GM12865 (cell line): Measurements from ENCODE around the gene TDRD10.

Experiments
- DNase-seq: peaks from one replicate; pipeline ENCODE4 v3.0.0; 2010; ENCODE audit warnings: low read depth
- H3K4me3 ChIP-seq: 2 replicates; pipeline ENCODE4 v1.5.1; 2011; ENCODE audit warnings: mild to moderate bottlenecking, low read depth, low read length, control low read depth
- TF ChIP-seq, protein P1 (sequence below): IDR thresholded peaks from 2 replicates; pipeline ENCODE4 v1.5.1; 2011; ENCODE audit warnings: low read length, control low read depth, low read depth, inconsistent platforms; ENCODE audit not compliant: insufficient read depth; ENCODE audit errors: missing control alignments

The TDRD10 gene

DNA sequence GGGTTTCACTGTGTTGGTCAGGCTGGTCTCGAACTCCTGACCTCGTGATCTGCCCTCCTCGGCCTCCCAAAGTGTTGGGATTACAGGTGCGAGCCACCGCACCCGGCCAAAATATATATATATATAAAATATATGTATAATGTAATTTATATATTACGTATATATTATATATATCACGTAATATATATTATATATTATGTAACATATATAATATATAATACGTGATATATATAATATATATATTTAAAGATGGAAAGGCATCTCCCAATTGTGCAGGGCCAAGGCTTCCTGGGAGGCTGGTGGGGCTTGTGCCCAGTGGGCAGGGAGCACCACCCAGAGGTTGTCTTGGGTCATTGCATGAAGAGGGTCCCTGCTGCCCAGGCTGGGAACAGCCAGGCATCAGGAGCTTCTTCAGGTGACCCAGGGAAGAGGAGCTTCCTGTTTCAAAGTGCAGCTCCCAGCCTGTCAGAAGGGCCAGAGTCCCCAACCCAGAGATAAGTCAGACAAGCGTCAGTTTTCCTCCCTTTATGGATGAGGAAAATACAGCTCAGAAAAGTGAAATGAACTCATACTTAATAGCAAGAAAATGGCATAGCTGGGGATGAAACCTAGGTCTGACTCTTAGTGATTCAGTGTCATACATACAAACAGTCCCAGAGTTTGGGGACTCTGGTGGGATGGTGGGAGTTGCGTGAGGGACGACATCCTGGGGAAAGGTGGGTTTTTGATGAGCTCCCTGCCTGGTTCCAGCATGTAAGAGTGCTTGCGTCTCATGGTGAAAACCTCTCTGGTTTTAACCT lies 44.4 kb downstream of the TDRD10 start:
- no peak overlapping the region for H3K4me3 ChIP-seq
- peak; percentile 74 for DNase-seq
- TF ChIP-seq, protein P1, sequence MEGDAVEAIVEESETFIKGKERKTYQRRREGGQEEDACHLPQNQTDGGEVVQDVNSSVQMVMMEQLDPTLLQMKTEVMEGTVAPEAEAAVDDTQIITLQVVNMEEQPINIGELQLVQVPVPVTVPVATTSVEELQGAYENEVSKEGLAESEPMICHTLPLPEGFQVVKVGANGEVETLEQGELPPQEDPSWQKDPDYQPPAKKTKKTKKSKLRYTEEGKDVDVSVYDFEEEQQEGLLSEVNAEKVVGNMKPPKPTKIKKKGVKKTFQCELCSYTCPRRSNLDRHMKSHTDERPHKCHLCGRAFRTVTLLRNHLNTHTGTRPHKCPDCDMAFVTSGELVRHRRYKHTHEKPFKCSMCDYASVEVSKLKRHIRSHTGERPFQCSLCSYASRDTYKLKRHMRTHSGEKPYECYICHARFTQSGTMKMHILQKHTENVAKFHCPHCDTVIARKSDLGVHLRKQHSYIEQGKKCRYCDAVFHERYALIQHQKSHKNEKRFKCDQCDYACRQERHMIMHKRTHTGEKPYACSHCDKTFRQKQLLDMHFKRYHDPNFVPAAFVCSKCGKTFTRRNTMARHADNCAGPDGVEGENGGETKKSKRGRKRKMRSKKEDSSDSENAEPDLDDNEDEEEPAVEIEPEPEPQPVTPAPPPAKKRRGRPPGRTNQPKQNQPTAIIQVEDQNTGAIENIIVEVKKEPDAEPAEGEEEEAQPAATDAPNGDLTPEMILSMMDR = peak; percentile 85

DNA sequence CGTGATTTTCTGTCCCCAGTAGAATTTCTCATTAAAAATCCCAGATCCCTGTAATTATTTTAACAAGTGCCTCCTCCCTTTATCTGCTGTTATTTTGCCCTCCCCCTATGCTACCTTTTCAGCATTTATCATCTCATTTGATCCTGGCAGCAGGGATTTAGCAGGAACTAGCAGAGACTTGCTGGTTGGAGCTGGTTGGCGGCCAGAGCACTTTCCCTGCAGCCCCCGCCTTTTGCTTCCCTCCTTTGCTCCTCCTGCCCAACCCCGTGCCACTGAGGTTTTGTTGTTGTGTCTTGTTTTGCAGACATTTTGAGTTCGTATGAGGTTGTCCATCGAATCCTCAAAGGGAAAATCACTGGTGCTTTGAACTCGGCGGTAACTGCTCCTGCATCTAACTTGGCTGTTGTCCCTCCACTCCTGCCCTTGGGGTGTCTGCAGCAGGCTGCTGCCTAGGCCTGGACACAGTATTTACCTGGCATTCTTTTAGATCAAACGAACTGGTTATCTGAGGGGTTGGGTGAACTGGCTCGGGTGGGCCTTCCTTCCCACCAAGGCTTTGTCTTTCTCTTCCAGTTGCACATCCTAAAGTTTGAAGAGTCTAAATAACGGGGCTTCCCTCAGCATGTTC lies 45.2 kb downstream of the TDRD10 start:
- TF ChIP-seq, protein P1 = no peak
- H3K4me3 ChIP-seq = no peak overlapping the region
- no peak for DNase-seq

DNA sequence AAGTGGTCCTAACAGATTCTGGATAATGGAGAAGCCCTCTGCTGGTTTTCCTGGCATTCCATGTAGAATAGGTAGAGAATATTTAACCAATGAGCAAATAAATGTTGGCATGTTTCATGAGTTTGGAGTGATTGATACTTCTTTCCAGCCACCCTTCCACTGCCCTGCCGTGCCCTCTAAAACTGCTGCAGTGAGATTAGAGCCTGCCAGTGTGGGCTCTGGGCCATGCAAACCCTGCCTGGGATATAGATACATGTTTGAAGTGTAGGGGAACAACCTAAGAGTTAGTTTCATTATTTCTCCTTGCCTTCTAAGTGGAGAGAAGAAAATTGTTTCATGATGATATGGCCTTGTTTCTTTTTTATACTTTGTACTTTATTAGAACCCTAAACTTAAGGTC lies 46.0 kb downstream of the TDRD10 start:
- H3K4me3 ChIP-seq = no peak overlapping the region
- TF ChIP-seq, protein P1 = no peak
- no peak for DNase-seq

DNA sequence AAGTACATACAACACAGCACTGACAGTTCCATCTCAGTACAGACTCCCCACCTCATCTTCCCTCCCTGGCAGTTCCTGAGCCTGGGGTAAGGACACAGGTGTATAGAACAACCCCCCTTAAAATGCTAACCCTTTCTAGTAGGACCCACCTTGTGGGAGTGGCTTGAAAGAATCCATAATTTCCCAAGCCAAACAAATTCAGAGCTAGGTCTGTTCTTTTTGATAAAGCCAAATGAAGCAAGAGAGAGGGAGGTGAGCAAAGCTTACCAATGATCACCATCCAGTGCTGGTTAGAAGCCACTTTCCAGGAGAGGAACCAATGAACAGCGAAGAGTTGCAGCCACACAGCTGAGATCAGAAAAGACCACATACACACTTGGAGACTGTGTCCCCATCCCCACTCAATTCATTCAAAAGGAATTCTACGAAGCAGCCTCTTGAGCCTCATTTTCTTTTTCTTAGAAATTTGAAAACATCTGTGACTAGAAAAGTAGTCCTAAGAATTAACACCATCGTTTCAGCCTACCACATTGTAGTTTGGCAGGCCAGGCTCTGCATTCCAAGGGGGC lies 47.3 kb downstream of the TDRD10 start:
- H3K4me3 ChIP-seq = no peak overlapping the region
- TF ChIP-seq, protein P1 = no peak
- no peak for DNase-seq

DNA sequence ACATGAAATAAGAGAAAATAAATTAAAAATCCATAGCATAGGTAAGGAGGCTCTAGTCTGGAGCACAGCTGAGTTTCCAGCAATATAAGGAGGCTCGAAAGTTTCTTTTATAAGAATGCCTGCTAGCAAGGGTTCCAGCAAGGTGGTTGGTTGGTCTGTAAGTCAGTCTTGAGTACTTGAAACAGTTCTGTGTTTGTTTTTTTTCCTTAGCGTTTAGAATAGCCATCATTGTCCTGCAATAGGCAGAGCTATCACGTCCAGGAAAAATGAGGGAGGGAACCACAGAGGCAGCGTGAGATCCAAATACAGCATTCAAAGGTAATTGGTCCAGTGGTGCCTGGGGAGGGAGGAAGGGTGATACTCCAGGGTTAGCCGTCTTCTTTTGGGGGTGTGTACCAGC lies 48.1 kb downstream of the TDRD10 start:
- no peak for DNase-seq
- TF ChIP-seq, protein P1 = no peak
- H3K4me3 ChIP-seq = no peak overlapping the region

DNA sequence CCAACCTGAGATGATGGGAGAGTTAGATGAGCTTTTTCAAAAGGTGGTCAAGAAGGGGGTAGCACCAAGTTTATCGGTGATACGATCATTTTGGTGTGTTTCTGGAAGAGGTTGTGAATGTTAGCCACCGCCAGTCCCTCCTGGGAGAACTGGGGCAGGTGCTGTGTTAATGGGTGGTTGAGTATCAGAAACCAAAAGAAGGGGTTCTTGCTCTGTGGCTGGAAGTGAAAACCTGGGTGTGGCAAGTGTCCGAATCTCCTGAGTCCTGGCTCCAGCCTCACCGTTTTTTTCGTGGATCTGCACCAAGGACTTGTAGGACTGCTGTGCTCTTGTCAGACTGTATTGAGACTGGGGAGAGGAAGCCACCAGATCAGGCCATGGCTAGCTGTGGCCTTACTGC lies 48.6 kb downstream of the TDRD10 start:
- TF ChIP-seq, protein P1 = no peak
- peak; percentile 24 for DNase-seq
- no peak overlapping the region for H3K4me3 ChIP-seq
